Subcutaneous adipose tissue (tissue), 4 donors: ENCODE results near the gene ZDHHC19. TPM values are rescaled to one million over a fixed set of nuclear protein-coding genes. Genes with fewer than 3 reads are reported as not detected.

ENCODE experiments used
- total RNA-seq, 4 donors: library from RNA; depleted of rRNA; stranded (reverse); fragments of >200 nt; gene quantifications; one replicate each; pipeline ENCODE4 v1.1.0, GENCODE V29; 2016
- TF ChIP-seq, protein P1 (sequence below): fragments of 450-650 bp; IDR thresholded peaks from one replicate; pipeline ENCODE4 v1.5.1; 2016; ENCODE audit warnings: low read depth, mild to moderate bottlenecking, control low read depth, antibody characterized with exemption, moderate library complexity

Gene ZDHHC19
- total RNA-seq, 4 donors from 2014 or later, result not detected

DNA sequence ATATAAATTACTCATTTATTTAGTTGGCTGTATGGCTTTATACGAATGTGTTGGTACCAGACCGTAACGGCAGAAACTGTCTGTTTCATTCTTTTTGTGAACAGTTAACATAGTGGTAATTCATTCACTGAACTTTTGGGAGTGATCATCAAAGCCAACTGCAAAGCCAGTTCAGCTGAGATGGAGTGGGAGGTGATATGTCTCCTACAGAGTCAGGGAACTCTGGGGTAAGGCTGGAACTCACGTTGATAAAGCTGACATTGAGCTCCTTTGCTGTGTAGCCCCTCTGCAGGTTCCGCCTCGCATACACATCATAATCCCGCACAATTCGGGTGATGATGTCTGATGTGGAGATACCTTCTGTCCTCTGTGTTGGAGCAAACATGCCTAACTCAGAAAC, 30.5 kb upstream of the ZDHHC19 start:
- TF ChIP-seq, protein P1, sequence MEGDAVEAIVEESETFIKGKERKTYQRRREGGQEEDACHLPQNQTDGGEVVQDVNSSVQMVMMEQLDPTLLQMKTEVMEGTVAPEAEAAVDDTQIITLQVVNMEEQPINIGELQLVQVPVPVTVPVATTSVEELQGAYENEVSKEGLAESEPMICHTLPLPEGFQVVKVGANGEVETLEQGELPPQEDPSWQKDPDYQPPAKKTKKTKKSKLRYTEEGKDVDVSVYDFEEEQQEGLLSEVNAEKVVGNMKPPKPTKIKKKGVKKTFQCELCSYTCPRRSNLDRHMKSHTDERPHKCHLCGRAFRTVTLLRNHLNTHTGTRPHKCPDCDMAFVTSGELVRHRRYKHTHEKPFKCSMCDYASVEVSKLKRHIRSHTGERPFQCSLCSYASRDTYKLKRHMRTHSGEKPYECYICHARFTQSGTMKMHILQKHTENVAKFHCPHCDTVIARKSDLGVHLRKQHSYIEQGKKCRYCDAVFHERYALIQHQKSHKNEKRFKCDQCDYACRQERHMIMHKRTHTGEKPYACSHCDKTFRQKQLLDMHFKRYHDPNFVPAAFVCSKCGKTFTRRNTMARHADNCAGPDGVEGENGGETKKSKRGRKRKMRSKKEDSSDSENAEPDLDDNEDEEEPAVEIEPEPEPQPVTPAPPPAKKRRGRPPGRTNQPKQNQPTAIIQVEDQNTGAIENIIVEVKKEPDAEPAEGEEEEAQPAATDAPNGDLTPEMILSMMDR, result no peak

DNA sequence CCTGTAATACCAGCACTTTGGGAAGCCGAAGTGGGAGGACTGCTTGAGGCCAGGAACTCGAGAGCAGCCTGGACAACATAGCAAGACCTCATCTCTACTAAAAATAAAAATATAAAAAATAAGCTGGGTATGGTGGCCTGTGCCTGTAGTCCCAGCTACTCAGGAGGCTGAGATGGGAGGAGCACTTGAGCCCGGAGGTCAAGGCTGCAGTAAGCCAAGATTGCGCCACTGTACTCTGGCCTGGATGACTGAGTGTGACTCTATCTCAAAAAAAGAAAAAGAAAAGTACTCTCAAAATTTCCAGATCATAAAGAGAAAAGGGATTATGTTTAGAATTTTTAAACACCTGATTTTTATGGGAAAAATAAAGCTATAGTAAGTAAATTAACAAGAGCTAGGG, 29.2 kb upstream of the ZDHHC19 start:
- TF ChIP-seq, protein P1, result no peak

- TF ChIP-seq, protein P1, result no peak
Measured at GRCh38 chr3:196238612-196239560, 27.7 kb upstream of the ZDHHC19 start.

DNA sequence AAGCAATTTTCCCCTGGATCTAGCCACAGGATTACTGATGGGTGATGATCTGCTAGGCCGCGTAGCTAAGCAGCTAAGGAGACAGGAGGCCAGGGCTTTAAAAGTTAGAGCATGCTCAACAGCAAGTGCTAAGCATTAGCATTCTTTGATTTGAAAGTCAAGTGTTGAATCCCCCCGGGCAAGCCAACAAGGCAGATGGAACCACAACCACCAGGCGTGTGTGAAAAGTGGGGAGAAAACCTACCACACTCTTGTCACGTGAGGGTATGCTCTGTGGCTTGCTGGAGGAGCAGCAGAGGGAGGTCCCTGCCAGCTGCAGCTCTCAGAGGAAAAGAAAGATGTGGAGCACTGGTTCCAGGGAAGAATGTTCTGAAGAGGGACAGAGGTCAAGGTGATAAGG, 26.0 kb upstream of the ZDHHC19 start:
- TF ChIP-seq, protein P1, result no peak

GRCh38 chr3:196236223-196236622, 25.0 kb upstream of the ZDHHC19 start:
- TF ChIP-seq, protein P1, result no peak

GRCh38 chr3:196235452-196236122, 24.4 kb upstream of the ZDHHC19 start:
- TF ChIP-seq, protein P1, result no peak

GRCh38 chr3:196232882-196233251, 21.7 kb upstream of the ZDHHC19 start:
- TF ChIP-seq, protein P1, result no peak
